HCT116 (cell line): ENCODE measurements around the gene HMCES. TPM values are rescaled to one million over a fixed set of nuclear protein-coding genes. Genes with fewer than 3 reads are reported as not detected.
A peak's percentile ranks its signal among the peaks of the same experiment; 100 is the strongest.

Experiments
- ATAC-seq: fragments of 200-7000 bp; cut with Tn5 transposase; 2 replicates; pipeline ENCODE4 v1.9.1; 2020; ENCODE audit warnings: mild to moderate bottlenecking, moderate library complexity
- BruUV-seq: library from RNA; stranded (reverse); fragments of 400-500 nt; replicated peaks from 2 replicates; lab custom pipeline; 2021; lab: Mats Ljungman, UMichigan
- CTCF ChIA-PET: fragments of 300-600 bp; sonication (Branson Sonifier 250); formaldehyde crosslinking; loops from one replicate; lab custom pipeline; 2021; ENCODE audit warnings: antibody characterized with exemption; lab: Charles Lee
- POLR2A ChIA-PET: fragments of 300-600, 350-600 bp; sonication (Branson Sonifier 250); formaldehyde crosslinking; loops from one replicate; lab custom pipeline; 2021; ENCODE audit warnings: antibody characterized with exemption; lab: Charles Lee
- RAD21 ChIA-PET, 2 experiments: fragments of 300-600 bp; sonication (Branson Sonifier 250); formaldehyde crosslinking; loops; one replicate each; lab custom pipeline; 2023; ENCODE audit warnings: low total read pairs in 2 of 2; ENCODE audit not compliant: uncharacterized antibody in 2 of 2, unreplicated experiment in 2 of 2, low non-redundant PET in 1 of 2; lab: Charles Lee
- DNase-seq: peaks from one replicate; pipeline ENCODE4 v3.0.0-alpha.2; 2010; ENCODE audit warnings: low read depth, low spot score
- H2AFZ ChIP-seq: fragments of 200-600 bp; shearing (Covaris generic), sonication (generic); 2 replicates; pipeline ENCODE4 v1.6.1; 2017; ENCODE audit warnings: low read depth, mixed run types, mixed read lengths, antibody characterized with exemption, low read length; ENCODE audit not compliant: poor library complexity, severe bottlenecking
- H3K27ac ChIP-seq: 2 replicates; pipeline ENCODE4 v1.5.1; 2012; ENCODE audit warnings: low read depth, low read length
- H3K27me3 ChIP-seq: fragments of 200-600 bp; sonication (generic); 2 replicates; pipeline ENCODE4 v1.6.1; 2016; ENCODE audit warnings: mixed run types, low read length, mixed read lengths; ENCODE audit not compliant: insufficient read depth
- H3K36me3 ChIP-seq, 2 experiments: fragments of 200-500 bp in 1 of 2; fragments of 200-600 bp in 1 of 2; sonication (Bioruptor generic) in 1 of 2; sonication (generic) in 1 of 2; 2 replicates each; pipeline versions ENCODE4 v1.5.1 to v1.6.1; 2014 to 2016; ENCODE audit warnings: low read length in 2 of 2, inconsistent platforms in 1 of 2, mixed read lengths in 1 of 2, mixed run types in 1 of 2; ENCODE audit not compliant: insufficient read depth in 2 of 2, control insufficient read depth in 1 of 2
- H3K4me1 ChIP-seq, 2 experiments: fragments of 200-600 bp in 1 of 2; sonication (generic) in 1 of 2; 2 replicates each; pipeline versions ENCODE4 v1.5.1 to v1.6.1; 2012 to 2017; ENCODE audit warnings: low read length in 2 of 2, inconsistent platforms in 1 of 2, mild to moderate bottlenecking in 1 of 2, mixed read lengths in 1 of 2, mixed run types in 1 of 2, moderate library complexity in 1 of 2; ENCODE audit not compliant: insufficient read depth in 2 of 2, control insufficient read depth in 1 of 2
- H3K4me2 ChIP-seq: fragments of 200-600 bp; sonication (generic); 2 replicates; pipeline ENCODE4 v1.6.1; 2017; ENCODE audit warnings: mixed run types, low read length, mixed read lengths
- H3K4me3 ChIP-seq, 2 experiments: fragments of 200-600 bp in 1 of 2; sonication (generic) in 1 of 2; replicated peaks in 1 of 2; 2 replicates each; pipeline ENCODE4 v1.5.1; 2011 to 2016; ENCODE audit warnings: low read length in 2 of 2, control low read depth in 1 of 2, low read depth in 1 of 2, mild to moderate bottlenecking in 1 of 2, mixed read lengths in 1 of 2, mixed run types in 1 of 2
- H3K79me2 ChIP-seq: fragments of 200-600 bp; sonication (generic); 2 replicates; pipeline ENCODE4 v1.6.1; 2017; ENCODE audit warnings: mild to moderate bottlenecking, mixed run types, low read length, moderate library complexity, mixed read lengths; ENCODE audit not compliant: insufficient read depth
- H3K9ac ChIP-seq: fragments of 200-600 bp; sonication (generic); 2 replicates; pipeline ENCODE4 v1.6.1; 2016; ENCODE audit warnings: low read length, mixed read lengths
- H3K9me2 ChIP-seq: fragments of 200-600 bp; sonication (generic), shearing (Covaris generic); 2 replicates; pipeline ENCODE4 v1.6.1; 2017; ENCODE audit warnings: mixed run types, mild to moderate bottlenecking, moderate library complexity; ENCODE audit not compliant: insufficient read depth
- H3K9me3 ChIP-seq, 2 experiments: fragments of 200-500 bp in 1 of 2; fragments of 200-600 bp in 1 of 2; sonication (Bioruptor generic) in 1 of 2; sonication (generic) in 1 of 2; 2 replicates each; pipeline ENCODE4 v1.6.1; 2014 to 2017; ENCODE audit warnings: low read length in 2 of 2, mixed read lengths in 2 of 2, inconsistent platforms in 1 of 2, low read depth in 1 of 2, mild to moderate bottlenecking in 1 of 2, mixed run types in 1 of 2, moderate library complexity in 1 of 2; ENCODE audit not compliant: control insufficient read depth in 1 of 2, insufficient read depth in 1 of 2
- H4K20me1 ChIP-seq: fragments of 200-600 bp; sonication (generic), shearing (Covaris generic); 2 replicates; pipeline ENCODE4 v1.6.1; 2017; ENCODE audit warnings: mixed run types, mild to moderate bottlenecking, moderate library complexity; ENCODE audit not compliant: insufficient read depth
- CEBPB ChIP-seq: IDR thresholded peaks from 2 replicates; pipeline ENCODE4 v1.6.1; 2012; ENCODE audit warnings: low read depth
- ELF1 ChIP-seq: IDR thresholded peaks from 2 replicates; pipeline ENCODE4 v1.6.1; 2012; ENCODE audit warnings: low read depth, borderline replicate concordance
- EZH2 ChIP-seq: fragments of 200-600 bp; sonication (generic); IDR thresholded peaks from 2 replicates; pipeline ENCODE4 v1.6.1; 2017; ENCODE audit warnings: antibody characterized with exemption, mixed run types
- JUND ChIP-seq: IDR thresholded peaks from 2 replicates; pipeline ENCODE4 v1.6.1; 2012
- POLR2A ChIP-seq: IDR thresholded peaks from 2 replicates; pipeline ENCODE4 v1.7.0; 2011; ENCODE audit warnings: borderline replicate concordance; ENCODE audit not compliant: insufficient read depth, insufficient read length; ENCODE audit errors: extremely low read depth
- RAD21 ChIP-seq: IDR thresholded peaks from 2 replicates; pipeline ENCODE4 v1.6.1; 2012; ENCODE audit warnings: low read depth, mild to moderate bottlenecking
- YY1 ChIP-seq: IDR thresholded peaks from 2 replicates; pipeline ENCODE4 v1.6.1; 2011; ENCODE audit warnings: low read length, low read depth, moderate library complexity, mild to moderate bottlenecking; ENCODE audit not compliant: insufficient replicate concordance; ENCODE audit errors: extremely low read depth
- ZFX ChIP-seq: fragments of 450-650 bp; IDR thresholded peaks from 2 replicates; pipeline ENCODE4 v1.6.1; 2017
- intact Hi-C: fragments of 100-400 bp; cut with micrococcal nuclease; formaldehyde crosslinking; loops from 2 replicates; pipeline ENCODE4 v1.10.0; 2022
- total RNA-seq: library from RNA; stranded (reverse); gene quantifications from one replicate; pipeline ENCODE4 v1.2.1, GENCODE V29; 2021; ENCODE audit not compliant: unreplicated experiment
- TF ChIP-seq, protein P1 (sequence below): IDR thresholded peaks from 2 replicates; pipeline ENCODE4 v1.6.1; 2011; ENCODE audit warnings: mild to moderate bottlenecking, low read length, moderate library complexity; ENCODE audit not compliant: insufficient replicate concordance; ENCODE audit errors: extremely low read depth
- TF ChIP-seq, protein P2 (sequence below), 3 experiments: fragments of 200-600 bp in 1 of 3; sonication (generic) in 1 of 3; IDR thresholded peaks in 2 of 3; conservative IDR thresholded peaks in 1 of 3; 2 replicates each; pipeline ENCODE4 v1.5.1; 2012 to 2017; ENCODE audit warnings: low read depth in 2 of 3, low read length in 2 of 3, antibody characterized with exemption in 1 of 3, borderline replicate concordance in 1 of 3, control low read depth in 1 of 3, mild to moderate bottlenecking in 1 of 3, mixed read lengths in 1 of 3, mixed run types in 1 of 3, moderate library complexity in 1 of 3; ENCODE audit not compliant: insufficient read depth in 1 of 3

The HMCES gene
- total RNA-seq, 1 experiment from 2014 or later, result 78.9 TPM

DNA sequence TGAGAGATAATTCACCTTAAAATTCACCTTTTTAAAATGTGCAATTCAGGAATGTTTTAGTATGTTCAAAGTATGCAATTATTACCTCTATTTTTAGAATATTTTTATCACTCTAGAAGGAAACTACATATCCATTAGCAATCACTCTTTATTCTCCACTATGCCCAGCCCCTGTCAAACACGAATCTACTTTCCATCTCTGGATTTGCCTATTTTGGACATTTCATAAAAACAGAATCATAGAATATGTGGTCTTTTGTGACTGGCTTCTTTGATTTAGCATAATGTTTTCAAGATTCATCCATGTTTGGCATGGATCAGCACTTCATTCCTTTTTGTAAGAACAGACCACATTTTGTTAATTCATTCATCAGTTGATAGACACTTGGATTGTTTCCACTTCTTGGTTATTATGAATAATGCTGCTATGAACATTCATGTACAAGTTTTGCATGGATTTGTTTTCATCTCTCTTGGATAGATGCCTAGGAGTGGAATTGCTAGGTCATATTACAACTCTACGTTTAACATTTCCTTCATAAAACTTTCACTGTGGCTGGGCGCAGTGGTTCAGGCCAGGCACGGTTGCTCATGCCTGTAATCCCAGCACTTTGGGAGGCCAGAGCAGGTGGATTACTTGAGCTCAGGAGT lies 12.7 kb downstream of the HMCES start:
- ChIA-PET POLR2A (no interaction called here), CTCF (no interaction called here), RAD21 (no interaction called here)
- H3K36me3 ChIP-seq, result peaks cover 26 to 29% of the 10 kb centered on the region in 2 experiments; a peak in 3 of 4 replicates
- H3K4me3 ChIP-seq, result no peak overlapping the region
- BruUV-seq, result TSS peak; percentile 9
- TF ChIP-seq, protein P1, sequence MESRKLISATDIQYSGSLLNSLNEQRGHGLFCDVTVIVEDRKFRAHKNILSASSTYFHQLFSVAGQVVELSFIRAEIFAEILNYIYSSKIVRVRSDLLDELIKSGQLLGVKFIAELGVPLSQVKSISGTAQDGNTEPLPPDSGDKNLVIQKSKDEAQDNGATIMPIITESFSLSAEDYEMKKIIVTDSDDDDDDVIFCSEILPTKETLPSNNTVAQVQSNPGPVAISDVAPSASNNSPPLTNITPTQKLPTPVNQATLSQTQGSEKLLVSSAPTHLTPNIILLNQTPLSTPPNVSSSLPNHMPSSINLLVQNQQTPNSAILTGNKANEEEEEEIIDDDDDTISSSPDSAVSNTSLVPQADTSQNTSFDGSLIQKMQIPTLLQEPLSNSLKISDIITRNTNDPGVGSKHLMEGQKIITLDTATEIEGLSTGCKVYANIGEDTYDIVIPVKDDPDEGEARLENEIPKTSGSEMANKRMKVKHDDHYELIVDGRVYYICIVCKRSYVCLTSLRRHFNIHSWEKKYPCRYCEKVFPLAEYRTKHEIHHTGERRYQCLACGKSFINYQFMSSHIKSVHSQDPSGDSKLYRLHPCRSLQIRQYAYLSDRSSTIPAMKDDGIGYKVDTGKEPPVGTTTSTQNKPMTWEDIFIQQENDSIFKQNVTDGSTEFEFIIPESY, result no peak
- TF ChIP-seq JUND (no peak), RAD21 (no peak), ZFX (no peak), YY1 (no peak)
- H3K79me2 ChIP-seq, result peaks cover 11% of the 10 kb centered on the region; the same call in 1 of the 2 replicates
- H3K9me2 ChIP-seq, result no peaks in the 10 kb centered on the region
- no peak overlapping the region for H3K4me2 ChIP-seq
- no peak overlapping the region for H3K27ac ChIP-seq
- no peaks in the 10 kb centered on the region for H3K27me3 ChIP-seq
- intact Hi-C loops, result no loop called here
- no peaks in the 10 kb centered on the region for H3K4me1 ChIP-seq
- no peak overlapping the region for H3K9ac ChIP-seq
- H4K20me1 ChIP-seq, result no peaks in the 10 kb centered on the region
- DNase-seq (no peak), ATAC-seq (no peak)
- H2AFZ ChIP-seq, result no peak overlapping the region
- H3K9me3 ChIP-seq, result no peaks in the 10 kb centered on the region

DNA sequence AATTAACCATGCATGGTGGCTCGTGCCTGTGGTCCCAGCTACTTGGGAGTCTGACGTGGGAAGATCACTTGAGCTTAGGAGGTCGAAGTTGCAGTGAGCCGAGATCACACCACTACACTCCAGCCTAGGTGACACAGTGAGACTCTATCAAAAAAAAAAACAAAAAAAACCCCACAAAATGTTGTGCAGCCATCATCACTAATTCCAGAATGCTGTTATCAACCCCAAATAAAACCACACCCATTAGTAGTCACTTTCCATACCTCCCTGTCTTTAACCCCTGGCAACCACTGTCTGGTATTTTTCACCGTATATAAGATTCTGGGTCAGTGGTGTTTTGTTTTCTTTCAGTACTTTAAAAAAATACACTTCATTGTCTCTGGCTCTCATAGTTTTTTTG lies 16.6 kb downstream of the HMCES start:
- peaks cover 36 to 39% of the 10 kb centered on the region in 2 experiments; a peak in 3 of 4 replicates for H3K36me3 ChIP-seq
- H3K9me3 ChIP-seq, result no peaks in the 10 kb centered on the region
- ChIA-PET RAD21 (no interaction called here), POLR2A (no interaction called here)
- H3K4me3 ChIP-seq, result no peak overlapping the region
- DNase-seq, result no peak
- H3K4me2 ChIP-seq, result no peak overlapping the region
- H2AFZ ChIP-seq, result no peak overlapping the region
- intact Hi-C loops, result no loop called here
- no peaks in the 10 kb centered on the region for H3K9me2 ChIP-seq
- TF ChIP-seq EZH2 (no peak), YY1 (no peak), POLR2A (no peak), JUND (no peak), ELF1 (no peak), CEBPB (no peak), RAD21 (no peak)
- TF ChIP-seq, protein P2, sequence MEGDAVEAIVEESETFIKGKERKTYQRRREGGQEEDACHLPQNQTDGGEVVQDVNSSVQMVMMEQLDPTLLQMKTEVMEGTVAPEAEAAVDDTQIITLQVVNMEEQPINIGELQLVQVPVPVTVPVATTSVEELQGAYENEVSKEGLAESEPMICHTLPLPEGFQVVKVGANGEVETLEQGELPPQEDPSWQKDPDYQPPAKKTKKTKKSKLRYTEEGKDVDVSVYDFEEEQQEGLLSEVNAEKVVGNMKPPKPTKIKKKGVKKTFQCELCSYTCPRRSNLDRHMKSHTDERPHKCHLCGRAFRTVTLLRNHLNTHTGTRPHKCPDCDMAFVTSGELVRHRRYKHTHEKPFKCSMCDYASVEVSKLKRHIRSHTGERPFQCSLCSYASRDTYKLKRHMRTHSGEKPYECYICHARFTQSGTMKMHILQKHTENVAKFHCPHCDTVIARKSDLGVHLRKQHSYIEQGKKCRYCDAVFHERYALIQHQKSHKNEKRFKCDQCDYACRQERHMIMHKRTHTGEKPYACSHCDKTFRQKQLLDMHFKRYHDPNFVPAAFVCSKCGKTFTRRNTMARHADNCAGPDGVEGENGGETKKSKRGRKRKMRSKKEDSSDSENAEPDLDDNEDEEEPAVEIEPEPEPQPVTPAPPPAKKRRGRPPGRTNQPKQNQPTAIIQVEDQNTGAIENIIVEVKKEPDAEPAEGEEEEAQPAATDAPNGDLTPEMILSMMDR (IDR thresholded peaks at IDR 0.05 in 2 of 3, conservative IDR thresholded peaks at IDR 0.05 in 1 of 3; ENCODE audit: borderline replicate concordance in 1 of 3, insufficient read depth in 1 of 3, low read depth in 2 of 3, low read length in 2 of 3), result no peak
- TF ChIP-seq, protein P1, result no peak
- TF ChIP-seq, all 23 proteins: peak for 0
- Histone ChIP-seq H4K20me1 (no peaks in the 10 kb centered on the region), H3K4me1 (no peaks in the 10 kb centered on the region), H3K27me3 (no peaks in the 10 kb centered on the region), H3K9ac (no peak overlapping the region), H3K27ac (no peak overlapping the region), H3K79me2 (no peaks in the 10 kb centered on the region)
- no peak for ATAC-seq
- no TSS peak for BruUV-seq
- CTCF ChIA-PET, result no interaction called here
